ENCODE measurements around the gene KCNMA1. TPM values are rescaled to one million over a fixed set of nuclear protein-coding genes. Genes with fewer than 3 reads are reported as not detected.

The KCNMA1 gene
- total and polyA plus RNA-seq, 9 of the 15 experiments (the other 6 are each of a cell fraction or from before 2014, with no cell fraction given), result 0.01 to 0.95 (median 0.15) TPM; not detected in 4

- no peaks in the 10 kb centered on the region for H3K4me1 ChIP-seq (replicated peaks in 1 of 2; ENCODE audit: control insufficient read depth in 2 of 2, insufficient read depth in 2 of 2, low read length in 2 of 2)
- ChIA-PET POLR2A (interaction anchor here (0.7 kb wide), 1 partner anchor 9 kb away, joined by 3 read pairs; no protein-coding TSS in a partner anchor), CTCF (ENCODE audit: low intra/inter-chr PET ratio) (interaction anchor here (0.8 kb wide), 1 partner anchor 462 kb away, joined by 3 read pairs; no protein-coding TSS in a partner anchor)
- H3K4me3 ChIP-seq, result no peak overlapping the region
- peaks cover 21 to 36% of the 10 kb centered on the region in 2 experiments for H3K27me3 ChIP-seq (ENCODE audit: control insufficient read depth in 2 of 2, insufficient read depth in 2 of 2, low read length in 2 of 2)
- H3K9me1 ChIP-seq (ENCODE audit: control insufficient read depth, insufficient read depth, low read length), result no peaks in the 10 kb centered on the region
- no peaks in the 10 kb centered on the region; the same call in 1 of the 2 replicates for H4K20me1 ChIP-seq (replicated peaks; ENCODE audit: control insufficient read depth, insufficient read depth, low read length)
- H3K9me3 ChIP-seq (replicated peaks; ENCODE audit: control insufficient read depth, insufficient read depth, low read depth, low read length), result no peaks in the 10 kb centered on the region
- H3K9ac ChIP-seq (ENCODE audit: insufficient read depth in 1 of 2, low read depth in 2 of 2, low read length in 2 of 2), result no peak overlapping the region
- no TSS peak for BruUV-seq (replicated peaks)
- in situ Hi-C loops (cut with MboI) (loop anchor here (25.0 kb wide), 1 partner anchor 249 kb away; no protein-coding TSS in a partner anchor), intact Hi-C loops (cut with micrococcal nuclease) (no loop called here)
- DNase-seq (ENCODE audit: extremely low read depth in 1 of 4, low spot score in 3 of 4) (no peak), ATAC-seq (no peak), FAIRE-seq (no peak)
- H3K36me3 ChIP-seq (ENCODE audit: control insufficient read depth, insufficient read depth, low read length), result no peaks in the 10 kb centered on the region
- no peak overlapping the region for H2AFZ ChIP-seq (ENCODE audit: low read depth, low read length)
- no peak overlapping the region for H3K27ac ChIP-seq (ENCODE audit: extremely low read depth, low read depth, low read length)
- H3K79me2 ChIP-seq (ENCODE audit: control insufficient read depth, insufficient read depth, low read length), result no peaks in the 10 kb centered on the region
- no peak overlapping the region for H3K4me2 ChIP-seq (ENCODE audit: insufficient read depth, low read length)
- 2% methylated on average over 40 of the region's 41 CpGs for WGBS (ENCODE audit: insufficient coverage, low coverage, missing lambda C conversion rate)
- TF ChIP-seq ERF (CRISPR knock-in tag; IDR thresholded peaks at IDR 0.05) (no peak), SNRNP70 (optimal IDR thresholded peaks at IDR 0.05; ENCODE audit: low read depth, low read length) (no peak), ZNF76 (CRISPR knock-in tag; IDR thresholded peaks at IDR 0.05; ENCODE audit: borderline replicate concordance) (no peak), HNRNPK (IDR thresholded peaks at IDR 0.05; ENCODE audit: low read depth, low read length, poor library complexity, severe bottlenecking) (no peak), ZNF174 (CRISPR knock-in tag; IDR thresholded peaks at IDR 0.05) (no peak), SREBF2 (CRISPR knock-in tag; IDR thresholded peaks at IDR 0.05) (no peak), HDGF (IDR thresholded peaks at IDR 0.05) (no peak), ETV1 (tag; conservative IDR thresholded peaks at IDR 0.05; ENCODE audit: low read depth) (no peak), KLF6 (CRISPR knock-in tag; IDR thresholded peaks at IDR 0.05; ENCODE audit: borderline replicate concordance) (no peak), KDM4B (IDR thresholded peaks at IDR 0.05; ENCODE audit: borderline replicate concordance in 2 of 2, low read depth in 1 of 2) (no peak), NFE2L1 (tag; IDR thresholded peaks at IDR 0.05; ENCODE audit: borderline replicate concordance, low read depth) (no peak), POU5F1 (IDR thresholded peaks at IDR 0.05; ENCODE audit: borderline replicate concordance, low read depth, low read length, partially characterized antibody) (no peak), RBM34 (IDR thresholded peaks at IDR 0.05; ENCODE audit: borderline replicate concordance, insufficient read depth, low read length) (no peak), PBX2 (CRISPR knock-in tag; IDR thresholded peaks at IDR 0.05; ENCODE audit: low read depth) (no peak), PBX2 (tag; conservative IDR thresholded peaks at IDR 0.05; ENCODE audit: low read depth) (no peak), ZNF140 (CRISPR knock-in tag; IDR thresholded peaks at IDR 0.05) (no peak)
- TF ChIP-seq, protein P1, sequence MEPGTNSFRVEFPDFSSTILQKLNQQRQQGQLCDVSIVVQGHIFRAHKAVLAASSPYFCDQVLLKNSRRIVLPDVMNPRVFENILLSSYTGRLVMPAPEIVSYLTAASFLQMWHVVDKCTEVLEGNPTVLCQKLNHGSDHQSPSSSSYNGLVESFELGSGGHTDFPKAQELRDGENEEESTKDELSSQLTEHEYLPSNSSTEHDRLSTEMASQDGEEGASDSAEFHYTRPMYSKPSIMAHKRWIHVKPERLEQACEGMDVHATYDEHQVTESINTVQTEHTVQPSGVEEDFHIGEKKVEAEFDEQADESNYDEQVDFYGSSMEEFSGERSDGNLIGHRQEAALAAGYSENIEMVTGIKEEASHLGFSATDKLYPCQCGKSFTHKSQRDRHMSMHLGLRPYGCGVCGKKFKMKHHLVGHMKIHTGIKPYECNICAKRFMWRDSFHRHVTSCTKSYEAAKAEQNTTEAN (CRISPR knock-in tag; IDR thresholded peaks at IDR 0.05), result no peak
- TF ChIP-seq, protein P2, sequence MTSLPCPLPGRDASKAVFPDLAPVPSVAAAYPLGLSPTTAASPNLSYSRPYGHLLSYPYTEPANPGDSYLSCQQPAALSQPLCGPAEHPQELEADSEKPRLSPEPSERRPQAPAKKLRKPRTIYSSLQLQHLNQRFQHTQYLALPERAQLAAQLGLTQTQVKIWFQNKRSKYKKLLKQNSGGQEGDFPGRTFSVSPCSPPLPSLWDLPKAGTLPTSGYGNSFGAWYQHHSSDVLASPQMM (CRISPR knock-in tag; IDR thresholded peaks at IDR 0.05), result no peak
These were observed 1.2 kb downstream of the KCNMA1 start for GRCh38 chr10:77636282-77636966.
